ENCODE results near the gene ERCC6. TPM values are rescaled to one million over a fixed set of nuclear protein-coding genes. Genes with fewer than 3 reads are reported as not detected.
A peak's percentile ranks its signal among the peaks of the same experiment; 100 is the strongest.

ERCC6 gene
- total RNA-seq, 1 donor from 2014 or later = 17.8 TPM

- DNase-seq = no peak
Observed at GRCh38 chr10:49543604-49544003, 4.7 kb upstream of the ERCC6 start.

- no peak for DNase-seq
Observed at GRCh38 chr10:49542353-49542752, 3.4 kb upstream of the ERCC6 start.

GRCh38 chr10:49541762-49542161, 2.8 kb upstream of the ERCC6 start:
- no peak for DNase-seq

GRCh38 chr10:49540056-49540797, 1.3 kb upstream of the ERCC6 start:
- no peak for DNase-seq

- DNase-seq = peak; percentile 46
Observed at GRCh38 chr10:49539320-49539885, 482 bp upstream of the ERCC6 start.

- DNase-seq = no peak
Observed at GRCh38 chr10:49534670-49535381, 4.1 kb downstream of the ERCC6 start.

- DNase-seq = no peak
Observed at GRCh38 chr10:49532461-49532860, 6.5 kb downstream of the ERCC6 start.

- no peak for DNase-seq
Observed at GRCh38 chr10:49528977-49529506, 9.9 kb downstream of the ERCC6 start.

GRCh38 chr10:49527850-49528249, 11.1 kb downstream of the ERCC6 start:
- no peak for DNase-seq

- DNase-seq = no peak
Observed at GRCh38 chr10:49527061-49527460, 11.9 kb downstream of the ERCC6 start.

GRCh38 chr10:49526619-49527018, 12.3 kb downstream of the ERCC6 start:
- no peak for DNase-seq

GRCh38 chr10:49524496-49524895, 14.4 kb downstream of the ERCC6 start:
- no peak for DNase-seq

- DNase-seq = no peak
Observed at GRCh38 chr10:49523301-49523700, 15.6 kb downstream of the ERCC6 start.

GRCh38 chr10:49521062-49521461, 17.9 kb downstream of the ERCC6 start:
- no peak for DNase-seq

GRCh38 chr10:49520122-49520775, 18.7 kb downstream of the ERCC6 start:
- DNase-seq = no peak

GRCh38 chr10:49519717-49520116, 19.2 kb downstream of the ERCC6 start:
- DNase-seq = peak; percentile 52

- DNase-seq = peak; percentile 77
Observed at GRCh38 chr10:49518982-49519578, 19.8 kb downstream of the ERCC6 start.

- no peak for DNase-seq
Observed at GRCh38 chr10:49518566-49518965, 20.4 kb downstream of the ERCC6 start.

- DNase-seq = no peak
Observed at GRCh38 chr10:49516216-49516970, 22.5 kb downstream of the ERCC6 start.

GRCh38 chr10:49512121-49512809, 26.7 kb downstream of the ERCC6 start:
- DNase-seq = peak; percentile 40

- DNase-seq = no peak
Observed at GRCh38 chr10:49509771-49510303, 29.1 kb downstream of the ERCC6 start.

Data from tongue (tissue), 2 donors.